ENCODE measurements around the gene PRM1. TPM values are rescaled to one million over a fixed set of nuclear protein-coding genes. Genes with fewer than 3 reads are reported as not detected.

The PRM1 gene
- total and polyA plus RNA-seq, 2 of the 13 experiments (the other 11 are each of a cell fraction or from before 2014, with no cell fraction given): not detected

DNA sequence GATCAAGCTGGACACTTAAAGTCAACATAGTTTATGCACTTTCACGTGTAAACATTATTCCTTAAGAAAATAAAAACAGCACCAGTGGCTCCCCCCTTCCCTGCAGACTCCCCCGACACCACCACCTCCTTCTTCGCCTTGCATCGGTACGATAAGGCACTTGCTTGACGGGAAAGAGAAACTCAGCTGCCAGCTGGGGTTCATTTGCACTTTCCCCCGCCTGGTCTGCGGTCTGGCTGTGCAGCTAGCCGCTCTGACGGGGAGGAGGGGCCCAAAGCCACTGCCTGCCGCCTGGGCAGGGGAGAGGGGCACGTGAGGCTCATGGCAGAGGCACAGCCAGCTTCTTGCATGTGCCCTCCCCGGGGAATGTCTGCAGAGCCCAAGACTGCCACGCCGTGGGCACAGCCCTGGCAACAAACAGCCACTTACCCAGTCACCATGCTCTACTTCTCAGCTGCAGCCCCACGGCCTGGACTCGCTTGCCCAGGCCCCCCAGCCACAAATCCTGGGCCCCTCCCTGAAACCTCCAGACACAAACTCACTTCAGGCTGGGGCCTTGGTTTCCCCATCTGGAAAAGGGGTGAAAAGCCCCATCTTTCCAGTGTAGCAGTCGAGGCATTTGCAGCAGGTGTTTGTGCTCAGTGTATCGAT, 16.5 kb upstream of the PRM1 start (continued):
- TF ChIP-seq, protein P1, sequence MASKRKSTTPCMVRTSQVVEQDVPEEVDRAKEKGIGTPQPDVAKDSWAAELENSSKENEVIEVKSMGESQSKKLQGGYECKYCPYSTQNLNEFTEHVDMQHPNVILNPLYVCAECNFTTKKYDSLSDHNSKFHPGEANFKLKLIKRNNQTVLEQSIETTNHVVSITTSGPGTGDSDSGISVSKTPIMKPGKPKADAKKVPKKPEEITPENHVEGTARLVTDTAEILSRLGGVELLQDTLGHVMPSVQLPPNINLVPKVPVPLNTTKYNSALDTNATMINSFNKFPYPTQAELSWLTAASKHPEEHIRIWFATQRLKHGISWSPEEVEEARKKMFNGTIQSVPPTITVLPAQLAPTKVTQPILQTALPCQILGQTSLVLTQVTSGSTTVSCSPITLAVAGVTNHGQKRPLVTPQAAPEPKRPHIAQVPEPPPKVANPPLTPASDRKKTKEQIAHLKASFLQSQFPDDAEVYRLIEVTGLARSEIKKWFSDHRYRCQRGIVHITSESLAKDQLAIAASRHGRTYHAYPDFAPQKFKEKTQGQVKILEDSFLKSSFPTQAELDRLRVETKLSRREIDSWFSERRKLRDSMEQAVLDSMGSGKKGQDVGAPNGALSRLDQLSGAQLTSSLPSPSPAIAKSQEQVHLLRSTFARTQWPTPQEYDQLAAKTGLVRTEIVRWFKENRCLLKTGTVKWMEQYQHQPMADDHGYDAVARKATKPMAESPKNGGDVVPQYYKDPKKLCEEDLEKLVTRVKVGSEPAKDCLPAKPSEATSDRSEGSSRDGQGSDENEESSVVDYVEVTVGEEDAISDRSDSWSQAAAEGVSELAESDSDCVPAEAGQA (IDR thresholded peaks at IDR 0.05; ENCODE audit: low read depth): peak; percentile 71
- TF ChIP-seq, protein P1 (CRISPR knock-in tag; IDR thresholded peaks at IDR 0.05; ENCODE audit: borderline replicate concordance): no peak
- TF ChIP-seq MTF1 (CRISPR knock-in tag; IDR thresholded peaks at IDR 0.05) (peak; percentile 71; the same call in 1 of the 2 replicates), AGO2 (optimal IDR thresholded peaks at IDR 0.05; ENCODE audit: low read depth, low read length) (peak; percentile 33), POGZ (CRISPR knock-in tag; IDR thresholded peaks at IDR 0.05) (no peak), KDM5A (IDR thresholded peaks at IDR 0.05; ENCODE audit: borderline replicate concordance, low read length) (no peak), FOXP1 (IDR thresholded peaks at IDR 0.05) (no peak), FOXP1 (CRISPR knock-in tag; IDR thresholded peaks at IDR 0.05) (no peak; the same call in 1 of the 2 replicates), KLF9 (CRISPR knock-in tag; IDR thresholded peaks at IDR 0.05; ENCODE audit: low read depth) (no peak), DNMT1 (CRISPR knock-in tag; IDR thresholded peaks at IDR 0.05) (peak; percentile 69; the same call in 1 of the 2 replicates), RAD51 (IDR thresholded peaks at IDR 0.05; ENCODE audit: borderline replicate concordance) (no peak), ZSCAN21 (CRISPR knock-in tag; IDR thresholded peaks at IDR 0.05; ENCODE audit: borderline replicate concordance) (peak; percentile 62; the same call in 1 of the 2 replicates), ZNF577 (CRISPR knock-in tag; IDR thresholded peaks at IDR 0.05; ENCODE audit: borderline replicate concordance, low read depth) (no peak), ZNF782 (CRISPR knock-in tag; IDR thresholded peaks at IDR 0.05; ENCODE audit: borderline replicate concordance) (peak; percentile 5; the same call in 1 of the 2 replicates), SMAD9 (CRISPR knock-in tag; IDR thresholded peaks at IDR 0.05) (peak; percentile 77; the same call in 1 of the 2 replicates), ZNF24 (IDR thresholded peaks at IDR 0.05) (no peak)
- TF ChIP-seq, protein P2, sequence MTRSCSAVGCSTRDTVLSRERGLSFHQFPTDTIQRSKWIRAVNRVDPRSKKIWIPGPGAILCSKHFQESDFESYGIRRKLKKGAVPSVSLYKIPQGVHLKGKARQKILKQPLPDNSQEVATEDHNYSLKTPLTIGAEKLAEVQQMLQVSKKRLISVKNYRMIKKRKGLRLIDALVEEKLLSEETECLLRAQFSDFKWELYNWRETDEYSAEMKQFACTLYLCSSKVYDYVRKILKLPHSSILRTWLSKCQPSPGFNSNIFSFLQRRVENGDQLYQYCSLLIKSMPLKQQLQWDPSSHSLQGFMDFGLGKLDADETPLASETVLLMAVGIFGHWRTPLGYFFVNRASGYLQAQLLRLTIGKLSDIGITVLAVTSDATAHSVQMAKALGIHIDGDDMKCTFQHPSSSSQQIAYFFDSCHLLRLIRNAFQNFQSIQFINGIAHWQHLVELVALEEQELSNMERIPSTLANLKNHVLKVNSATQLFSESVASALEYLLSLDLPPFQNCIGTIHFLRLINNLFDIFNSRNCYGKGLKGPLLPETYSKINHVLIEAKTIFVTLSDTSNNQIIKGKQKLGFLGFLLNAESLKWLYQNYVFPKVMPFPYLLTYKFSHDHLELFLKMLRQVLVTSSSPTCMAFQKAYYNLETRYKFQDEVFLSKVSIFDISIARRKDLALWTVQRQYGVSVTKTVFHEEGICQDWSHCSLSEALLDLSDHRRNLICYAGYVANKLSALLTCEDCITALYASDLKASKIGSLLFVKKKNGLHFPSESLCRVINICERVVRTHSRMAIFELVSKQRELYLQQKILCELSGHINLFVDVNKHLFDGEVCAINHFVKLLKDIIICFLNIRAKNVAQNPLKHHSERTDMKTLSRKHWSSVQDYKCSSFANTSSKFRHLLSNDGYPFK (CRISPR knock-in tag; IDR thresholded peaks at IDR 0.05; ENCODE audit: borderline replicate concordance): peak; percentile 72; the same call in 1 of the 2 replicates
- TF ChIP-seq, protein P3, sequence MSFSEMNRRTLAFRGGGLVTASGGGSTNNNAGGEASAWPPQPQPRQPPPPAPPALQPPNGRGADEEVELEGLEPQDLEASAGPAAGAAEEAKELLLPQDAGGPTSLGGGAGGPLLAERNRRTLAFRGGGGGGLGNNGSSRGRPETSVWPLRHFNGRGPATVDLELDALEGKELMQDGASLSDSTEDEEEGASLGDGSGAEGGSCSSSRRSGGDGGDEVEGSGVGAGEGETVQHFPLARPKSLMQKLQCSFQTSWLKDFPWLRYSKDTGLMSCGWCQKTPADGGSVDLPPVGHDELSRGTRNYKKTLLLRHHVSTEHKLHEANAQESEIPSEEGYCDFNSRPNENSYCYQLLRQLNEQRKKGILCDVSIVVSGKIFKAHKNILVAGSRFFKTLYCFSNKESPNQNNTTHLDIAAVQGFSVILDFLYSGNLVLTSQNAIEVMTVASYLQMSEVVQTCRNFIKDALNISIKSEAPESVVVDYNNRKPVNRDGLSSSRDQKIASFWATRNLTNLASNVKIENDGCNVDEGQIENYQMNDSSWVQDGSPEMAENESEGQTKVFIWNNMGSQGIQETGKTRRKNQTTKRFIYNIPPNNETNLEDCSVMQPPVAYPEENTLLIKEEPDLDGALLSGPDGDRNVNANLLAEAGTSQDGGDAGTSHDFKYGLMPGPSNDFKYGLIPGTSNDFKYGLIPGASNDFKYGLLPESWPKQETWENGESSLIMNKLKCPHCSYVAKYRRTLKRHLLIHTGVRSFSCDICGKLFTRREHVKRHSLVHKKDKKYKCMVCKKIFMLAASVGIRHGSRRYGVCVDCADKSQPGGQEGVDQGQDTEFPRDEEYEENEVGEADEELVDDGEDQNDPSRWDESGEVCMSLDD (CRISPR knock-in tag; IDR thresholded peaks at IDR 0.05; ENCODE audit: borderline replicate concordance): peak; percentile 84; the same call in 1 of the 2 replicates
